ENCODE results near the gene HOXB7.

DNA sequence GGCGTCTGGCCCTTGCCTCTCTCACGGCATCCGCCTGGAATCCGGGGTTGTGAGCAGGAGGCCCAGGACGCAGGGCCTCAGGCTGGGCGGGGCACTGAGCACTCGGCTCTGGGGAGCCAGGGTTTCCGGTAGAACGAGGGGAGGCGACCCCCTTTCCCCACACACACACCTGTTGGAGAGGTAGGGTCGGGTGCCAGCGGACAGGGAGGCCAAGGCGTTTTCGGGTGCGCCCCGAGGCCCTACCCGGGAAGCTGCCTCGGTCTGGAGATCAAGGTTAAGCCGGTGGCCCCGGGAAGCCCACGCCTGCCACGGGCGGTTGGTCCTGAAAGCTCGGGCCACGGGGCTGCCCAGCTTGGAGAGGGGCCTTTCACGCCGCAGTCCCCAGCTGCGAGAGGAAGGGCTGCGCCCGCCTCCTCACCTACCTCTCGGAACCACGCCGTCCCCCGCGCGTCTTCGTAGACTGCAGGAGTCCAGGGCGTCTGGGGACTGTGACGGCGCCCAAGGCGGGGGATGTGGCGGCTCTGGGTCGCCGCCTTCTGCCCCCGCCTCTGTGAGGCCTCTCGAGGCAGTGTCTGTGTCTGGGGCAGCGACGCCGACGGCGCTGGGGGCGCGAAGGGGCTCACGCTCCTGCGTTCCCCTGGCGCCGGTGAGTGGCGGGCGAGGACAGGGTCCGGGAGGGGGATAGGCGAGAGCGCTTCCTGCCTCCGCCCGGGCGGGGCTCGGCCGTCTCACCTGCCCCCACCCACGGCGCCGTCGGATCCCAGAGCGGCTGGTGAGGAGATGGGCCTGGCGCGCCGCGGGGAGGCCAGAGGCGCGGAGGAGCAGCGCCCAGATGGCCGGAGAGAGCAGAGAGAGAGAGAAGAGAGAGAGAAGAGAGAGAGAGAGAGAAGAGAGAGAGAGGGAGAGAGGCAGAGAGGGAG, 35.6 kb upstream of the HOXB7 start:
- TF ChIP-seq ELF4 (IDR thresholded peaks at IDR 0.05) (no peak), ARNT (IDR thresholded peaks at IDR 0.05) (no peak), TARDBP (IDR thresholded peaks at IDR 0.05) (no peak), HDGF (IDR thresholded peaks at IDR 0.05; ENCODE audit: borderline replicate concordance) (no peak), FOXK2 (IDR thresholded peaks at IDR 0.05) (no peak), FOXM1 (IDR thresholded peaks at IDR 0.05; ENCODE audit: borderline replicate concordance) (no peak), BHLHE40 (IDR thresholded peaks at IDR 0.05; ENCODE audit: borderline replicate concordance) (no peak), LEF1 (IDR thresholded peaks at IDR 0.05; ENCODE audit: borderline replicate concordance) (no peak)
- TF ChIP-seq, protein P1, sequence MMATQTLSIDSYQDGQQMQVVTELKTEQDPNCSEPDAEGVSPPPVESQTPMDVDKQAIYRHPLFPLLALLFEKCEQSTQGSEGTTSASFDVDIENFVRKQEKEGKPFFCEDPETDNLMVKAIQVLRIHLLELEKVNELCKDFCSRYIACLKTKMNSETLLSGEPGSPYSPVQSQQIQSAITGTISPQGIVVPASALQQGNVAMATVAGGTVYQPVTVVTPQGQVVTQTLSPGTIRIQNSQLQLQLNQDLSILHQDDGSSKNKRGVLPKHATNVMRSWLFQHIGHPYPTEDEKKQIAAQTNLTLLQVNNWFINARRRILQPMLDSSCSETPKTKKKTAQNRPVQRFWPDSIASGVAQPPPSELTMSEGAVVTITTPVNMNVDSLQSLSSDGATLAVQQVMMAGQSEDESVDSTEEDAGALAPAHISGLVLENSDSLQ (IDR thresholded peaks at IDR 0.05) = no peak; the same call in 1 of the 2 replicates

Measured in HEK293T (cell line).